ENCODE results near the gene OR10J4. TPM values are rescaled to one million over a fixed set of nuclear protein-coding genes. Genes with fewer than 3 reads are reported as not detected.

OR10J4 gene
- polyA plus RNA-seq, 1 of the 3 experiments (the other 2 are of a cell fraction), result not detected

DNA sequence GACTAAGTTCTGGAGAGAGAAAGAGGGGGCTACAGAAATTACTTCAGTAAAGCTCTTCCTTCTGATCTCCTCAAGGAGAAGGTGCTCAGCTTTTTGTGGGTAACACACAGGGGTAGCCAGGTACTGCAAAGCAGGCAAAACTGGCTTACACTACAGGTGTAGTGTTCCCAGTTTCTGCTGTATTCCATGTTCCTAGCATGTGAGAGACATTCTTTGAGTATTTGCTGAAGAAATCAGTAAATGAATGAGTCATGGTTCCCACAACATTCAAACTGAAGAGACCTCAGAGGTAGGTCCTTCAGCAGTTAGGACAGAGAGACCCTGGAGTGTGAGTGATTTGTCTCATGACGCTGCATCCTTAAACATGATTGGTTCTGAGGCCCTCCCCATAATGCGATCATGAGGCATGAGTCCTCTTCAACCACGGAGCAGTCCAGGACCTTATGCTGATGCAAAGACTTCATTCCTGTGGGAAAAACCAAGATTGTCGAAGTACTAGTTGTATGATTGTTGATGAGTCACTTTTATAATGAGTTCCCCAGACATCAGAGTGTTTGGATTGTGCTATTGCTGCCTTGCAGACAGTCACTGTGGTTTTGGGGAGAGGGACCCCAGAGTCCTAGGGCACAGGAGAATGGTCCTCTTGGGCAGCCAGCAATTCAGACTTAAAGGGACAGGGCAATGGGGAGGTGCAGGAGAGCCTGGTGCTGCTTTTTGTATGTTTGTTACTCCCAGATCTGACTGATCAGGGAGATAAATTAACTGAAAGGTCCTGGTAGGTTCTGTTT is 2.7 kb upstream of the OR10J4 start (continued):
- TF ChIP-seq, protein P1, sequence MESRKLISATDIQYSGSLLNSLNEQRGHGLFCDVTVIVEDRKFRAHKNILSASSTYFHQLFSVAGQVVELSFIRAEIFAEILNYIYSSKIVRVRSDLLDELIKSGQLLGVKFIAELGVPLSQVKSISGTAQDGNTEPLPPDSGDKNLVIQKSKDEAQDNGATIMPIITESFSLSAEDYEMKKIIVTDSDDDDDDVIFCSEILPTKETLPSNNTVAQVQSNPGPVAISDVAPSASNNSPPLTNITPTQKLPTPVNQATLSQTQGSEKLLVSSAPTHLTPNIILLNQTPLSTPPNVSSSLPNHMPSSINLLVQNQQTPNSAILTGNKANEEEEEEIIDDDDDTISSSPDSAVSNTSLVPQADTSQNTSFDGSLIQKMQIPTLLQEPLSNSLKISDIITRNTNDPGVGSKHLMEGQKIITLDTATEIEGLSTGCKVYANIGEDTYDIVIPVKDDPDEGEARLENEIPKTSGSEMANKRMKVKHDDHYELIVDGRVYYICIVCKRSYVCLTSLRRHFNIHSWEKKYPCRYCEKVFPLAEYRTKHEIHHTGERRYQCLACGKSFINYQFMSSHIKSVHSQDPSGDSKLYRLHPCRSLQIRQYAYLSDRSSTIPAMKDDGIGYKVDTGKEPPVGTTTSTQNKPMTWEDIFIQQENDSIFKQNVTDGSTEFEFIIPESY (IDR thresholded peaks at IDR 0.05; ENCODE audit: borderline replicate concordance, low read depth), result no peak
- no peak for TF ChIP-seq CHD2 (IDR thresholded peaks at IDR 0.05; ENCODE audit: low read length, partially characterized antibody)
- TF ChIP-seq RAD21 (IDR thresholded peaks at IDR 0.05; ENCODE audit: low read length), result no peak
- TF ChIP-seq FOSL2 (IDR thresholded peaks at IDR 0.05; ENCODE audit: borderline replicate concordance, low read depth), result no peak

DNA sequence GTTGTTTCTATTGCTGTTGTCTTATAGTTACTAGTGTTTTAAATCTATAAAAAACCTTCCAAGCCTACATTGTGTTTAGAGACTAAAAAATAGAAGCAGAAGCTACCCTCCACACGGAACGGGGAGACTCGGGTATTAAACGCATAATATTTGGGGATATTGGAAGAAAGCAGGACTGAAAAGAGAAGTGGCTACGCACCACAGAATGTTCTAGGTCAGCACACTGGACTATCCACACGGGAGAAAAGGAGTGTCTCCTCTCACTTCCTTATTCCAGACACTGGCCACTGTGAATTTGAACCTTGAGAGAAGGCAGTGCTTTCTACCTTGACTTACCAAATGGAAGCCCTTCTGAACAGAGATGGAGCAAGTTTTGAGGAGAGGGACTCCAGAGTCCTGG is 1.0 kb upstream of the OR10J4 start:
- H3K9ac ChIP-seq, result no peak overlapping the region
- peaks cover 5% of the 10 kb centered on the region for H3F3A ChIP-seq (replicated peaks; ENCODE audit: insufficient read depth)
- DNase-seq, result no peak
- no peak overlapping the region for H3K27ac ChIP-seq (ENCODE audit: low read depth in 2 of 2, low read length in 1 of 2)
- WGBS (ENCODE audit: low lambda C conversion rate), result 20% methylated on average over 6 of the region's 6 CpGs
- ChIA-PET POLR2A (no interaction called here), CTCF (no interaction called here)
- no peaks in the 10 kb centered on the region for H3K27me3 ChIP-seq (ENCODE audit: insufficient read depth)
- no peaks in the 10 kb centered on the region for H4K20me1 ChIP-seq (ENCODE audit: insufficient read depth)
- H3K9me2 ChIP-seq, result no peaks in the 10 kb centered on the region
- no peaks in the 10 kb centered on the region for H3K36me3 ChIP-seq (replicated peaks in 1 of 2; ENCODE audit: control insufficient read depth in 1 of 2, insufficient read depth in 2 of 2, low read length in 1 of 2)
- no peak overlapping the region for H3K4me2 ChIP-seq
- H3K79me2 ChIP-seq (ENCODE audit: insufficient read depth), result no peaks in the 10 kb centered on the region
- H3K9me3 ChIP-seq, result no peaks in the 10 kb centered on the region
- no peak overlapping the region for H3K4me3 ChIP-seq (ENCODE audit: low read depth in 2 of 2, low read length in 1 of 2)
- peaks cover 0 to 9% of the 10 kb centered on the region in 2 experiments; a peak in 2 of 4 replicates for H3K4me1 ChIP-seq (ENCODE audit: control insufficient read depth in 1 of 2, insufficient read depth in 2 of 2, low read depth in 1 of 2, low read length in 1 of 2)
- TF ChIP-seq, protein P2, sequence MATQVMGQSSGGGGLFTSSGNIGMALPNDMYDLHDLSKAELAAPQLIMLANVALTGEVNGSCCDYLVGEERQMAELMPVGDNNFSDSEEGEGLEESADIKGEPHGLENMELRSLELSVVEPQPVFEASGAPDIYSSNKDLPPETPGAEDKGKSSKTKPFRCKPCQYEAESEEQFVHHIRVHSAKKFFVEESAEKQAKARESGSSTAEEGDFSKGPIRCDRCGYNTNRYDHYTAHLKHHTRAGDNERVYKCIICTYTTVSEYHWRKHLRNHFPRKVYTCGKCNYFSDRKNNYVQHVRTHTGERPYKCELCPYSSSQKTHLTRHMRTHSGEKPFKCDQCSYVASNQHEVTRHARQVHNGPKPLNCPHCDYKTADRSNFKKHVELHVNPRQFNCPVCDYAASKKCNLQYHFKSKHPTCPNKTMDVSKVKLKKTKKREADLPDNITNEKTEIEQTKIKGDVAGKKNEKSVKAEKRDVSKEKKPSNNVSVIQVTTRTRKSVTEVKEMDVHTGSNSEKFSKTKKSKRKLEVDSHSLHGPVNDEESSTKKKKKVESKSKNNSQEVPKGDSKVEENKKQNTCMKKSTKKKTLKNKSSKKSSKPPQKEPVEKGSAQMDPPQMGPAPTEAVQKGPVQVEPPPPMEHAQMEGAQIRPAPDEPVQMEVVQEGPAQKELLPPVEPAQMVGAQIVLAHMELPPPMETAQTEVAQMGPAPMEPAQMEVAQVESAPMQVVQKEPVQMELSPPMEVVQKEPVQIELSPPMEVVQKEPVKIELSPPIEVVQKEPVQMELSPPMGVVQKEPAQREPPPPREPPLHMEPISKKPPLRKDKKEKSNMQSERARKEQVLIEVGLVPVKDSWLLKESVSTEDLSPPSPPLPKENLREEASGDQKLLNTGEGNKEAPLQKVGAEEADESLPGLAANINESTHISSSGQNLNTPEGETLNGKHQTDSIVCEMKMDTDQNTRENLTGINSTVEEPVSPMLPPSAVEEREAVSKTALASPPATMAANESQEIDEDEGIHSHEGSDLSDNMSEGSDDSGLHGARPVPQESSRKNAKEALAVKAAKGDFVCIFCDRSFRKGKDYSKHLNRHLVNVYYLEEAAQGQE (IDR thresholded peaks at IDR 0.05; ENCODE audit: low read depth, low read length), result no peak
- TF ChIP-seq EZH2phosphoT487 (IDR thresholded peaks at IDR 0.05; ENCODE audit: borderline replicate concordance, low read depth), result no peak
- TF ChIP-seq, protein P3, sequence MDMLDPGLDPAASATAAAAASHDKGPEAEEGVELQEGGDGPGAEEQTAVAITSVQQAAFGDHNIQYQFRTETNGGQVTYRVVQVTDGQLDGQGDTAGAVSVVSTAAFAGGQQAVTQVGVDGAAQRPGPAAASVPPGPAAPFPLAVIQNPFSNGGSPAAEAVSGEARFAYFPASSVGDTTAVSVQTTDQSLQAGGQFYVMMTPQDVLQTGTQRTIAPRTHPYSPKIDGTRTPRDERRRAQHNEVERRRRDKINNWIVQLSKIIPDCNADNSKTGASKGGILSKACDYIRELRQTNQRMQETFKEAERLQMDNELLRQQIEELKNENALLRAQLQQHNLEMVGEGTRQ (IDR thresholded peaks at IDR 0.05; ENCODE audit: borderline replicate concordance, low read depth, low read length), result no peak
- TF ChIP-seq GATA2 (CRISPR knock-in tag; IDR thresholded peaks at IDR 0.05), result no peak
- TF ChIP-seq JUND (IDR thresholded peaks at IDR 0.05), result no peak
- TF ChIP-seq SIN3A (IDR thresholded peaks at IDR 0.05; ENCODE audit: borderline replicate concordance, low read depth, low read length), result no peak
- TF ChIP-seq RXRA (IDR thresholded peaks at IDR 0.05; ENCODE audit: borderline replicate concordance, low read depth), result no peak
- TF ChIP-seq GABPA (IDR thresholded peaks at IDR 0.05; ENCODE audit: low read depth), result no peak
- no peak overlapping the region for H2AFZ ChIP-seq (ENCODE audit: low read depth)

Measured in SK-N-SH (cell line).